SK-N-DZ (cell line): ENCODE measurements around the gene JAG2.

Experiments used
- DNase-seq: peaks from one replicate; pipeline ENCODE4 v3.0.0-alpha.2; 2015; ENCODE audit warnings: low spot score

The JAG2 gene

GRCh38 chr14:105203701-105204100 is 35.1 kb upstream of the JAG2 start:
- DNase-seq, result no peak

- DNase-seq, result peak; percentile 48
Measured at GRCh38 chr14:105203057-105203531, 34.5 kb upstream of the JAG2 start.

- peak; percentile 45 for DNase-seq
Measured at GRCh38 chr14:105201925-105202513, 33.4 kb upstream of the JAG2 start.

- no peak for DNase-seq
Measured at GRCh38 chr14:105201156-105201924, 32.8 kb upstream of the JAG2 start.

GRCh38 chr14:105200641-105201040 is 32.1 kb upstream of the JAG2 start:
- DNase-seq, result no peak

GRCh38 chr14:105200074-105200473 is 31.5 kb upstream of the JAG2 start:
- no peak for DNase-seq

- DNase-seq, result no peak
Measured at GRCh38 chr14:105199093-105199492, 30.5 kb upstream of the JAG2 start.

- no peak for DNase-seq
Measured at GRCh38 chr14:105198588-105198987, 30.0 kb upstream of the JAG2 start.

GRCh38 chr14:105197211-105197641 is 28.6 kb upstream of the JAG2 start:
- no peak for DNase-seq

- no peak for DNase-seq
Measured at GRCh38 chr14:105196265-105196960, 27.8 kb upstream of the JAG2 start.

- no peak for DNase-seq
Measured at GRCh38 chr14:105195522-105196264, 27.1 kb upstream of the JAG2 start.

GRCh38 chr14:105195051-105195450 is 26.5 kb upstream of the JAG2 start:
- no peak for DNase-seq

GRCh38 chr14:105193916-105194782 is 25.6 kb upstream of the JAG2 start:
- no peak for DNase-seq

- DNase-seq, result no peak
Measured at GRCh38 chr14:105192866-105193731, 24.5 kb upstream of the JAG2 start.

GRCh38 chr14:105187935-105188524 is 19.5 kb upstream of the JAG2 start:
- DNase-seq, result no peak

- DNase-seq, result no peak
Measured at GRCh38 chr14:105187116-105187515, 18.5 kb upstream of the JAG2 start.

GRCh38 chr14:105185973-105186372 is 17.4 kb upstream of the JAG2 start:
- DNase-seq, result no peak

- DNase-seq, result no peak
Measured at GRCh38 chr14:105185001-105185400, 16.4 kb upstream of the JAG2 start.

GRCh38 chr14:105184461-105184860 is 15.9 kb upstream of the JAG2 start:
- DNase-seq, result no peak
